WTC11 (cell line): ENCODE measurements around the gene PNPLA8. TPM values are rescaled to one million over a fixed set of nuclear protein-coding genes. Genes with fewer than 3 reads are reported as not detected.
A peak's percentile ranks its signal among the peaks of the same experiment; 100 is the strongest.

Source experiments
- ATAC-seq: fragments of 200-7000 bp; cut with Tn5 transposase; 2 replicates; pipeline ENCODE4 v1.10.0; 2021; ENCODE audit warnings: mild to moderate bottlenecking, moderate library complexity
- CTCF ChIA-PET: fragments of 300-600 bp; sonication (Branson Sonifier 250); formaldehyde crosslinking; loops from one replicate; lab custom pipeline; 2021; ENCODE audit warnings: antibody characterized with exemption; lab: Charles Lee
- POLR2A ChIA-PET: fragments of 350-600 bp; sonication (Branson Sonifier 250); formaldehyde crosslinking; loops from one replicate; lab custom pipeline; 2021; ENCODE audit warnings: antibody characterized with exemption; lab: Charles Lee
- DNase-seq: peaks from one replicate; pipeline ENCODE4 v3.0.0; 2021; ENCODE audit warnings: low spot score
- H3K27ac Mint-ChIP-seq: 2 replicates; pipeline ENCODE4 v1.8.0; 2021; ENCODE audit warnings: mixed read lengths
- H3K27me3 Mint-ChIP-seq: 2 replicates; pipeline ENCODE4 v1.8.0; 2021; ENCODE audit warnings: low read depth, mild to moderate bottlenecking, moderate library complexity, mixed read lengths
- H3K36me3 Mint-ChIP-seq: 2 replicates; pipeline ENCODE4 v1.8.0; 2021; ENCODE audit warnings: mixed read lengths
- H3K4me1 Mint-ChIP-seq: 2 replicates; pipeline ENCODE4 v1.8.0; 2022; ENCODE audit warnings: mixed read lengths
- H3K4me3 Mint-ChIP-seq: 2 replicates; pipeline ENCODE4 v1.8.0; 2021; ENCODE audit warnings: mild to moderate bottlenecking, moderate library complexity, mixed read lengths
- H3K9me3 Mint-ChIP-seq: 2 replicates; pipeline ENCODE4 v1.8.0; 2021; ENCODE audit warnings: mixed read lengths
- AR ChIP-seq: fragments of 250-450 bp; sonication (Bioruptor Pico); IDR thresholded peaks from 2 replicates; pipeline ENCODE4 v1.9.0; 2021; ENCODE audit warnings: mild to moderate bottlenecking
- CTCF ChIP-seq: fragments of 200-600 bp; IDR thresholded peaks from 2 replicates; pipeline ENCODE4 v1.8.0; 2022; ENCODE audit warnings: antibody characterized with exemption
- E2F1 ChIP-seq: sonication (generic); formaldehyde crosslinking; IDR thresholded peaks from 2 replicates; pipeline ENCODE4 v1.8.0; 2022; ENCODE audit warnings: mild to moderate bottlenecking, missing genetic modification reagents
- EMX1 ChIP-seq: fragments of 250-450 bp; sonication (Bioruptor Pico); IDR thresholded peaks from 2 replicates; pipeline ENCODE4 v1.8.0; 2021; ENCODE audit warnings: mild to moderate bottlenecking
- JAZF1 ChIP-seq: fragments of 250-450 bp; sonication (Bioruptor Pico); IDR thresholded peaks from 2 replicates; pipeline ENCODE4 v1.9.0; 2021; ENCODE audit warnings: moderate library complexity, mild to moderate bottlenecking, inconsistent platforms
- NFYB ChIP-seq: sonication (generic); formaldehyde crosslinking; conservative IDR thresholded peaks from 2 replicates; pipeline ENCODE4 v1.8.0; 2022; ENCODE audit warnings: low read depth, missing genetic modification reagents
- NR1H2 ChIP-seq: sonication (generic); formaldehyde crosslinking; IDR thresholded peaks from 2 replicates; pipeline ENCODE4 v1.9.0; 2021; ENCODE audit warnings: mild to moderate bottlenecking, moderate library complexity, missing genetic modification reagents
- NR3C1 ChIP-seq: sonication (generic); formaldehyde crosslinking; conservative IDR thresholded peaks from 2 replicates; pipeline ENCODE4 v1.8.1; 2023; ENCODE audit warnings: low read depth, mild to moderate bottlenecking, missing genetic modification reagents
- SMAD4 ChIP-seq: sonication (generic); formaldehyde crosslinking; IDR thresholded peaks from 2 replicates; pipeline ENCODE4 v1.8.0; 2022; ENCODE audit warnings: mild to moderate bottlenecking, missing genetic modification reagents
- TEAD4 ChIP-seq: sonication (generic); formaldehyde crosslinking; IDR thresholded peaks from 2 replicates; pipeline ENCODE4 v1.8.0; 2022; ENCODE audit warnings: mild to moderate bottlenecking, missing genetic modification reagents
- ZBTB21 ChIP-seq: sonication (generic); formaldehyde crosslinking; IDR thresholded peaks from 2 replicates; pipeline ENCODE4 v1.8.1; 2023; ENCODE audit warnings: mild to moderate bottlenecking, missing genetic modification reagents, borderline replicate concordance
- ZMAT4 ChIP-seq: fragments of 250-450 bp; sonication (Bioruptor Pico); IDR thresholded peaks from 2 replicates; pipeline ENCODE4 v1.9.0; 2021; ENCODE audit warnings: mild to moderate bottlenecking
- ZNF219 ChIP-seq: sonication (generic); formaldehyde crosslinking; IDR thresholded peaks from 2 replicates; pipeline ENCODE4 v1.8.0; 2023; ENCODE audit warnings: missing genetic modification reagents, mild to moderate bottlenecking, borderline replicate concordance
- ZNF423 ChIP-seq: fragments of 250-450 bp; sonication (Bioruptor Pico); IDR thresholded peaks from 2 replicates; pipeline ENCODE4 v2.1.2; 2022; ENCODE audit warnings: mild to moderate bottlenecking, moderate library complexity
- ZNF425 ChIP-seq: fragments of 250-450 bp; sonication (Bioruptor Pico); conservative IDR thresholded peaks from 2 replicates; pipeline ENCODE4 v1.9.0; 2021; ENCODE audit warnings: mild to moderate bottlenecking
- ZNF532 ChIP-seq: fragments of 250-450 bp; sonication (Bioruptor Pico); IDR thresholded peaks from 2 replicates; pipeline ENCODE4 v1.9.0; 2021; ENCODE audit warnings: mild to moderate bottlenecking, borderline replicate concordance
- ZNF671 ChIP-seq: fragments of 250-450 bp; sonication (Bioruptor Pico); IDR thresholded peaks from 2 replicates; pipeline ENCODE4 v1.8.0; 2021; ENCODE audit warnings: mild to moderate bottlenecking
- total RNA-seq: library from RNA; stranded (reverse); gene quantifications from 3 replicates; pipeline ENCODE4 v1.2.3, GENCODE V29; 2021

PNPLA8 gene
- total RNA-seq, 1 experiment from 2014 or later: 12.4 TPM

- Mint-ChIP-seq H3K36me3 (no peaks in the 10 kb centered on the region), H3K4me3 (no peak overlapping the region), H3K4me1 (peaks cover 32% of the 10 kb centered on the region), H3K27me3 (peaks cover 41% of the 10 kb centered on the region), H3K27ac (no peak overlapping the region), H3K9me3 (no peaks in the 10 kb centered on the region)
- ChIA-PET CTCF (interaction anchor here (0.7 to 3.8 kb wide), 8 partner anchors 13 to 271 kb away, joined by 3 to 16 read pairs (median 3); partner anchors contain the start of gene PNPLA8), POLR2A (no interaction called here)
- DNase-seq: no peak
- TF ChIP-seq ZNF425 (CRISPR knock-in tag) (no peak), CTCF (peak; percentile 37), EMX1 (CRISPR knock-in tag) (no peak)
- TF ChIP-seq, all 79 proteins: peak for 1
- ATAC-seq: 0 out of 2 replicates have a peak, but pooled peaks have one; percentile 3
Observed at GRCh38 chr7:108452707-108453106, 73.2 kb downstream of the PNPLA8 start.

GRCh38 chr7:108451296-108451848 lies 74.6 kb downstream of the PNPLA8 start:
- Mint-ChIP-seq H3K9me3 (no peaks in the 10 kb centered on the region), H3K4me1 (peaks cover 25% of the 10 kb centered on the region), H3K27me3 (peaks cover 30% of the 10 kb centered on the region), H3K36me3 (no peaks in the 10 kb centered on the region), H3K27ac (no peak overlapping the region), H3K4me3 (no peak overlapping the region)
- ATAC-seq (no peak), DNase-seq (no peak)
- ChIA-PET POLR2A (no interaction called here), CTCF (no interaction called here)
- TF ChIP-seq ZMAT4 (CRISPR knock-in tag) (no peak), NFYB (CRISPR knock-in tag) (no peak), E2F1 (CRISPR knock-in tag) (no peak), ZBTB21 (no peak), TEAD4 (CRISPR knock-in tag) (no peak), ZNF423 (CRISPR knock-in tag) (no peak), ZNF671 (CRISPR knock-in tag) (no peak), ZNF219 (CRISPR knock-in tag) (no peak), JAZF1 (CRISPR knock-in tag) (no peak), ZNF532 (no peak), SMAD4 (CRISPR knock-in tag) (no peak), AR (CRISPR knock-in tag) (no peak), NR3C1 (CRISPR knock-in tag) (no peak), NR1H2 (CRISPR knock-in tag) (no peak)
